GM03348 (cell line): ENCODE data around the gene CTSS.
A peak's percentile ranks its signal among the peaks of the same experiment; 100 is the strongest.
"Not testable (repeated sequence)": the region's sequence is repeated elsewhere in the genome, so short reads cannot be mapped to it uniquely, and the experiment has no call there.

ENCODE experiments used
- DNase-seq: peaks from one replicate; pipeline ENCODE4 v3.0.0; 2012; ENCODE audit warnings: low spot score

CTSS gene

GRCh38 chr1:150775276-150775675, 9.7 kb upstream of the CTSS start:
- no peak for DNase-seq

- DNase-seq = no peak
Observed at GRCh38 chr1:150772326-150772725, 6.7 kb upstream of the CTSS start.

GRCh38 chr1:150767704-150768103, 2.1 kb upstream of the CTSS start:
- DNase-seq = not testable (repeated sequence)

GRCh38 chr1:150765977-150766301, 361 bp upstream of the CTSS start:
- not testable (repeated sequence) for DNase-seq

GRCh38 chr1:150764617-150765101, 919 bp downstream of the CTSS start:
- DNase-seq = peak; percentile 42

GRCh38 chr1:150763018-150763417, 2.6 kb downstream of the CTSS start:
- no peak for DNase-seq

- no peak for DNase-seq
Observed at GRCh38 chr1:150762552-150762951, 3.0 kb downstream of the CTSS start.

- no peak for DNase-seq
Observed at GRCh38 chr1:150761801-150762200, 3.8 kb downstream of the CTSS start.

- no peak for DNase-seq
Observed at GRCh38 chr1:150760013-150760412, 5.6 kb downstream of the CTSS start.

- no peak for DNase-seq
Observed at GRCh38 chr1:150753416-150753815, 12.2 kb downstream of the CTSS start.

- DNase-seq = no peak
Observed at GRCh38 chr1:150751443-150751842, 14.1 kb downstream of the CTSS start.

- DNase-seq = no peak
Observed at GRCh38 chr1:150749720-150750311, 15.8 kb downstream of the CTSS start.

GRCh38 chr1:150748878-150749719, 16.5 kb downstream of the CTSS start:
- no peak for DNase-seq

GRCh38 chr1:150730130-150730721, 35.4 kb downstream of the CTSS start:
- DNase-seq = no peak

- DNase-seq = no peak
Observed at GRCh38 chr1:150724336-150724735, 41.2 kb downstream of the CTSS start.

GRCh38 chr1:150720703-150721102, 44.9 kb downstream of the CTSS start, which contains the start of gene HORMAD1:
Gene HORMAD1 (minus strand): TSS chr1:150720895. CDS start chr1:150719505, 1,390 bp downstream.
- DNase-seq = no peak

- no peak for DNase-seq
Observed at GRCh38 chr1:150720098-150720497, 45.5 kb downstream of the CTSS start.

- DNase-seq = no peak
Observed at GRCh38 chr1:150718225-150718891, 47.2 kb downstream of the CTSS start.

- DNase-seq = not testable (repeated sequence)
Observed at GRCh38 chr1:150709031-150709430, 56.5 kb downstream of the CTSS start.

- no peak for DNase-seq
Observed at GRCh38 chr1:150708595-150708994, 57.0 kb downstream of the CTSS start.

- no peak for DNase-seq
Observed at GRCh38 chr1:150706091-150706490, 59.5 kb downstream of the CTSS start.

GRCh38 chr1:150703427-150703826, 62.2 kb downstream of the CTSS start:
- no peak for DNase-seq
